SIG-M5 (cell line): ENCODE measurements around the gene ELOVL6.
"Not testable (repeated sequence)": the region's sequence is repeated elsewhere in the genome, so short reads cannot be mapped to it uniquely, and the experiment has no call there.

ENCODE experiments used
- DNase-seq: peaks from one replicate; lab custom pipeline; 2025; lab: John Stamatoyannopoulos, UW

Gene ELOVL6, protein sequence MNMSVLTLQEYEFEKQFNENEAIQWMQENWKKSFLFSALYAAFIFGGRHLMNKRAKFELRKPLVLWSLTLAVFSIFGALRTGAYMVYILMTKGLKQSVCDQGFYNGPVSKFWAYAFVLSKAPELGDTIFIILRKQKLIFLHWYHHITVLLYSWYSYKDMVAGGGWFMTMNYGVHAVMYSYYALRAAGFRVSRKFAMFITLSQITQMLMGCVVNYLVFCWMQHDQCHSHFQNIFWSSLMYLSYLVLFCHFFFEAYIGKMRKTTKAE

DNA sequence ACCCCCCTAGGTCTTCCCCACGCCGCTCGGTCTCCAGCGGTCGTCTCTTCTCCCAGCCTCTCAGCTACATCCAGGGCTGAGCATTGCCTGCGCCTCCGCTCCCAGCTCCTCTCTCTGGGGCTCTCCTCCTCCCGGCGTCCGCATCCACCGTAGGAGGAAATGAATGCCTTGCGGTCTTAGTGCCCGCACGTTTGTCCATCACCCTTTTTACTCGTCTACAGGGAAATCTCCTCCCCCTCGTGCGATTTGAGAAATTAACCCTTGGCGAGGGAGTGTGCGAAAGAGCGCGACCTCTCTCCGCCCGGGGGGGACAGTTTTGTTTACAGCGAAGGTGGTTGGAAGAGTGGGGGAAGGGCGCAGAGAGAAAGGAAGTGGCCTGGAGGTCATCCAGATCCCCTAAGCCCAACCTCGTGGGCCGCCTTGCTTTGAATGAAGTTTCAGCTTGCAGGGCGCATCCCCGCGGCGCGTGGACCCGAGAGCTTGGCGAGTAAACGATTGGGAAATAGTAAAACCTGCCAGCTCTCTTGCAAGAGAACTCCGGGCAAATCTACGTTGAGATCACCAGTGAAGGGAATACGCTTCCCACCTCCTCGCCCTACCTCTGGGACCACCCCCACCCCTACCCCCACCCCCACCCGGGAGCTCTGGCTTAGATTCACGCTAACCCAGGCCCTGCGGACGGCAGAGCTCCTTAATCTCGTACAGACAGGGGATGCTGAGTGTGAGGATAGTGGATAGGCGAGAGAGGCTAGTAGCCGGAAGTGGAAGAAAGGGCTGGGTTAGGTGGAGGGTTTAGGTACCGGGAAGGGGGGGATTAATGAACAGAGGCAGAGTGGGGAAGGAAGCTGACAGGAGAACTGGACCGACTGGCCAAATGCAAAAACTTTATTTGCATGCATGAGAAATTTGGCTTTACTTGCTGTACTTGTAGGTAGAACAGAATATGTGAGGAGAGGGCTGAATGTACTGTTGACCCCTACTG lies at the start of gene ELOVL6:
ELOVL6 (minus strand) TSS at position 181 of the 982 bp plus-strand sequence. CDS start 280 bp downstream, outside the sequence.
- no peak for DNase-seq

DNA sequence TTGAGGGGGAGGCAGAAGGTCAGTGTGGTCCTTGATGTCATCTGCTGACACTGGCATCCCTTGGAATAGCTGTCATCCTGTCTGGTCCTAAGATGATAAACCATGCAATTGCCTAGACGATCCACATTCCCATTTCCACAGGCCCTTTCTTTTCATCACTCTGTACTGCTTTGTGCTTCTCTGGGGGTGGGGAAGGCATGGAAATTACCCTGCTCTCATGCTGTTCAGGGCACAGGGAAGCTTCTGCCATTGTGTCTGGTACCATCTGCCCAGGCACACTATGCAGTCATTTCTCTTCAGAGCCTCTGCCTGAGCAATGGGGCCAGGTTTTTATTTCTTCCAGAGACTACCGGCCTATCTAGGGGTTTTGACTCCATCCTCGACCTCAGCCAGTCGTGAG lies 49.7 kb upstream of the ELOVL6 start:
- no peak for DNase-seq

DNA sequence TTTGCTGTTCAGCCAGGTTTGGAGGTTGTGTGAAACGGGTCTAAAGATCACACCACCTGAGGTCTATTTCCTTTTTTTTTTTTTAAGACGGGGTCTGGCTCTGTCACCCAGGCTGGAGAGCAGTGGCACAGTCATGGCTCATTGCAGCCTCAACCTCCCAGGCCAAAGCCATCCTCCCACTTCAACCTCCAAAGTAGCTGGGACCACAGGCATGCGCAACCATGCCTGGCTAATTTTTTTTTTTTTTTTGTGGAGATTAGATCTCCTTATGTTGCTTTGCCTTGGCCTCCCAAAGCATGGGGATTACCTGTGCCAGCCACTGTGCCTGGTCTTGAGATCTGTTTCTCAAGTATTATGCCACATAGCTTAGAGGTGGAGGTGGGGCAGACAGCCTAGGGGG lies 49.2 kb upstream of the ELOVL6 start:
- no peak for DNase-seq

DNA sequence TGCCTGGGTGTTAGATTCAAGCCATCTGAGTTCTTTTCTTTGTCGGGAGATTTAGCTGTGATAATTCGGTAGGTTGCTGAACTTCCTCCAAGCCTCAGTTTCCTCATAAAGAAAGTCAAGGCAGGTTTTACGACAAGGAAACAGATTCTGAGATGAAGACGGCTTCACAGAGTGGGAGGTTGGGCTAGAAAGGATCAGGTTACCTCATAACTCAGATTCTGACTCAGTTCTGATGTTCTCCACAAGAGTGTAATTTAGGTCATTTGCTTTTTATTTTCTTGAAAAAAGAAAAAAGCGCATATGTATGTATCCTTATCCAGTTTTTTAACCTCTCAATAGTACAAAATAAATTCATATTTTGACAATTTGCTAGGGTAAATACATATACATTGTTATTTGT lies 47.2 kb upstream of the ELOVL6 start:
- no peak for DNase-seq

DNA sequence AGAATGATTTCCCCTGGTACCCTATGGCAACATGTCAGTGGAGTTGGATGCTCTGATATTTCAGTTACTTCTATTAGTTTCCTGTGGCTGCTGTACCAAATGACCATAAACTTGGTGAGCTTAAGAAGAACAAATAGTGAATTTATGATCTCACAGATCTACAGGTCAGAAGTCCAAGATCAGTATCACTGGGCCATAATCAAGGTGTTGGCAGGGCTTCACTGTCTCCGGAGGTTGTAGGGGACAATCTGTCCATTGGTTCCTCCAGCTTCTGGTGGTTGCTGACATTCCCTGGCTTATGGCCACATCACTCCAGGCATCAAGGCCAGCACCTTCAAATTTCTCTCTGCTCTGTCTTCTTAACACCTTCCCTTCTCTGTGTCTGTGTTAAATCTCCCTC lies 37.9 kb upstream of the ELOVL6 start:
- DNase-seq, result no peak

DNA sequence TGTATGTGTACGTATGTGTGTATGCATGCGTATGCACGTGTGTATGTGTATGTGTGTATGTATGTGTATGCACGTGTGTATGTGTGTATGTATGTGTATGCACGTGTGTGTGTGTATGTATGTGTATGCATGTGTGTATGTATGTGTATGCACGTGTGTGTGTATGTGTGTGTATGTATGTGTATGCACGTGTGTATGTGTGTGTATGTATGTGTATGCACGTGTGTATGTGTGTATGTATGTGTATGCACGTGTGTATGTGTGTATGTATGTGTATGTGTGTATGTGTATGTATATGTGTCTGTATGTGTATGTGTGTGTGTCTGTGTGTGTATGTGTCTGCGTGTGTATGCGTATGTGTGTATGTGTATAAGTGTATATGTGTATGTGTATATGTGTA lies 35.2 kb upstream of the ELOVL6 start:
- not testable (repeated sequence) for DNase-seq

DNA sequence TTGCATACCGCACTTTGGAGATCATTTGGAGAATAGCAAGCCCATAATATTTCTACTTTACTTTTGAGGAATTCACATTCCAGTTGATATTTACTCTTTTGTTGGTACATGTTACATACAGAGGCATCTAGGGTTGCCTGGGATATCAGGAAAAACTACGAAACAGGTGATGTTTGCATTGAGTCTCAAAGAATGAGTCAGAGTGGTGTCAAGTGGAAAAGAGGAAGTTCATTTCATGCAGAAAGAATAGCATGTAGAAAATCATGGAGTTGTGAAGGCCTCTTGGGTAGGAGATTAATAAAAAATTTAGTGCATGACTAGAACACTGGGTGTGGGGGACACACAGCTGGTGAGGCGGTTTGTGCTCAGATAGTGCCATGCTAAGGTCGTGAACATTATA lies 33.5 kb upstream of the ELOVL6 start:
- DNase-seq, result no peak

DNA sequence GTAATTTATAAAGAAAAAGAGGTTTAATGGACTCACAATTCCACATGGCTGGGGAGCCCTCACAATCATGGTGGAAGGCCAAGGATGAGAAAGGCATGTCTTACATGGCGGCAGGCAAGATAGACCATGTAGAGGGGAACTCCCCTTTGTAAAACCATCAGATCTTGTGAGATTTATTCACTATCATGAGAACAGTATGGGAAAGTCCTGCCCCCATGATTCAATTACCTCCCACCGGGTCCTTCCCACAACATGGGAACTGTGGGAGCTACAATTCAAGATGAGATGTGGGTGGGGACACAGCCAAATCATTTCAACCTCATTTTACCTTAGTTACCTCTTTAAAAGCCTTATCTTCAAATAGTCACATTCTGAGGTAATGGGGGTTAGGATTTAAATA lies 30.9 kb upstream of the ELOVL6 start:
- no peak for DNase-seq

DNA sequence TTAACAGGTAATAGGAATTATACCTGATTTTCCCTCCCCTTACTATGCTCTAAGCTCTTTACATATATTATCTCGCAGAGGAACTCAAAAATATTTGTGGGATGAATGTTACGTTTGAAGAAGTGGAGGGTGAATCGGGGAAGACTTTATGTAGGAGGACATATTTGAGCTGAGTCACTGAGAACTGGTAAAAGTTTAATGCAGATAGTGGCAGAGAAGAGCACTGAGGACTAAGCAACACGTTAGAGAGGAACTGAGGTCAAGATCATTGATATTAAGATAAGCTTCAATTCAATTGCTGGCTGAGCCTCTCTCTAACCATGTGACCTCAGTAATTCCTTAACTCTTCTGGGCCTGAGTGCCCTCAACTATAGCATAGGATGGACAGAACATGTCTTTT lies 26.4 kb upstream of the ELOVL6 start:
- DNase-seq, result no peak

DNA sequence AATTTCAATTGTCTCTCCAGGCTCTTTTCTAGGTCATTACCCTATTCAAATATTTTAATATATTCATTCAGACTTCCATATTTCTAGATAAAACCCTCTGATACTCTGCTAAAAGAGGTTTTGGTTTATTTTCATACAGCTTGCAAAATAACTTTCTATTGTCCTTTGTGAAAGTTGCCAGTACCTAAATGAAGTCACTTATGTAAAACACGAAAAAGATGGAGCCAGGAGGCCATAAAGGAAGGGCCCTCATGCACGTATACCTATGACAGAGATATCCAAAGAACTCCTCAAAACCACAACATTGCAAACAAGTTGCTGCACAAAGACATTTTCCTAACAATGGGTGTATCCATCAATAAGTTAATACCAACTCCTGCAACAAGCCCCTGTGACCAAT lies 25.7 kb upstream of the ELOVL6 start:
- DNase-seq, result no peak

DNA sequence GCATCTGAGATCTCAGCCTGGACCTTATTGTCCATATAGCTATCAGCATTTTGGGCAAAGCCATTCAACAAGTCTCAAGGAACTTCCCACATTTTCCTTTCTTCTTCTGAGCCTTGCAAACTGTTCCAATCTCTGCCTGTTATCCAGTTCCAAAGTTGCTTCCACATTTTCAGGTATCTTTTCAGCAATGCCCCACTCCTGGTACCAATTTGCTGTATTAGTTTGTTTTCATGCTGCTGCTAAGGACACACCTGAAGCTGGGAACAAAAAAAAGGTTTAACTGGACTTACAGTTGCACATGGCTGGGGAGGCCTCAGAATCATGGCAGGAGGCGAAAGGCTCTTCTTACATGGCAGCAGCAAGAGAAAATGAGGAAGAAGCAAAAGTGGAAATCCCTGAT lies 20.5 kb upstream of the ELOVL6 start:
- not testable (repeated sequence) for DNase-seq

DNA sequence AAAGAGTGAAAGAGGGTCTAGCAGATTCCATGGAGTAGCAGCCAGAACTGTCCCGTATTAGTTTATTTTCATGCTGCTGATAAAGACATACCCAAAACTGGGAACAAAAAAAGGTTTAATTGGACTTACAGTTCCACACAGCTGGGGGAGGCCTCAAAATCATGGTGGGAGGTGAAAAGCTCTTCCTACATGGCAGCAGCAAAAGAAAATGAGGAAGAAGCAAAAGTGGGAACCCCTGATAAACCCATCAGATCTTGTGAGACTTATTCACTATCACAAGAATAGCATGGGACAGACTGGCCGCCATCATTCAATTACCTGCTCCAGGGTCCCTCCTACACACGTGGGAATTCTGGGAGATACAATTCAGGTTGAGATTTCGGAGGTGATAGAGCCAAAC lies 18.8 kb upstream of the ELOVL6 start:
- not testable (repeated sequence) for DNase-seq

DNA sequence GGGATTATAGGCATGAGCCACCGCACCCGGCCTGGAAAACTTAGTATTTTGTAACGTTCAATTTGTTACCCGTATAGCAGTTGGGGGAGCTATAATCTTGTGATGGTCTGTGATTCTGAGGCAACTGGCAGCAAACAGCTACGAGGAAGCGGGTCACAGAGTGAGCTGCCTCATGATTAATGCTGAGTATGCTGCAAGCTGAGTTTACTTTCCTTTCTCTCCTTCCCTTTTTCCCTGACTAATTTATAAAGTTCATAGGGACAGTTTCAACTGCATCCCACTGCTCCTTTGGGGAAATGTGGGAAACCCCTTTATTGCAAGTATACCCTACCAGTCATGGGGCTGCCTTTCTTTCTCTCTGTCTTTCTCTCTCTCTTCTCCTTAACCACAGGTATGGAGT lies 17.7 kb upstream of the ELOVL6 start:
- DNase-seq, result no peak

DNA sequence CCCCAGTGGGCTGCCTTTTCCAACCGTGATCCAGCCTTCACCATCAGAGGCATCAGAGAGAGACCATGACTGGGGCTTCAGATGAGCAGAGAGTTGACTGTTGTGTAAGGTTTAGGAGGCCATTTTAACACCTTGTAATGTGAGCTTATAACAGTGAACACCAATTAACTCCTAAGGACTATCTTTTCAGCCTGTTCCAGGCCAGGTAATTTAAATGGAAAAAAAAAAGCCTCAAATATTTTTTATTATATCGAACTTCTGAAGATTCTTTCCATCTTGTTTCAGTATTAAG lies 13.3 kb upstream of the ELOVL6 start:
- DNase-seq, result no peak

DNA sequence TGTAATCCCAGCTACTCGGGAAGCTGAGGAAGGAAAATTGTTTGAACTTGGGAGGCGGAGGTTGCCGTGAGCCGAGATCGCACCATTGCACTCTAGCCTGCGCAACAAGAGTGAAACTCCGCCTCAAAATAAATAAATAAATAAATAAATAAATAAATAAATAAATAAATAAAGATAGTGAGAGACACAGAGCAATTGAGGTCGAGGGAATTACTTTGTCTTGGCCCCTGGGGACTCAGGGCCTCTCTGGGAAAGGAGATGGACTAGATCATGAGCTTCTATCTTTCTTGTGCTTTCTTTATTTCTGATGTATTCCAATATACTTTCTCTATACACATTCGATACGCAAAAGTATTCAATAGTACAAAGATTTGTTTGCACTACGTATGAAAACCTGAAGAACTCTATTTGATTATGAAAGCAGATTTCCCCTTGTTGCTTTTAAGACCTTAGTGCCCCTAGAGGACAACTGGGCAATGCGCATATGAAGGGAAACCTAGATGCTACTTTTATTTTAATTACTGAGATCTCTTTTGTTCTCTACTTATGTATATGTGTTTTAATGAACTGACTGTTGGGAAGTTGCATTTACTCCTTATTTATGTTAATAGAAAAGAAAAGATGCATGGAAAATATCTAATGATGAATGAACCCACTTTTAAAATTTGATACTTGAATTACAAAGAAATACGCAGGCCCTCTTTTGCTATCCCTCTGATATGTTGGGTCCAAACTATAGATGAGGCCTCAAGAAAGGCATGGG lies 12.8 kb upstream of the ELOVL6 start:
- no peak for DNase-seq

DNA sequence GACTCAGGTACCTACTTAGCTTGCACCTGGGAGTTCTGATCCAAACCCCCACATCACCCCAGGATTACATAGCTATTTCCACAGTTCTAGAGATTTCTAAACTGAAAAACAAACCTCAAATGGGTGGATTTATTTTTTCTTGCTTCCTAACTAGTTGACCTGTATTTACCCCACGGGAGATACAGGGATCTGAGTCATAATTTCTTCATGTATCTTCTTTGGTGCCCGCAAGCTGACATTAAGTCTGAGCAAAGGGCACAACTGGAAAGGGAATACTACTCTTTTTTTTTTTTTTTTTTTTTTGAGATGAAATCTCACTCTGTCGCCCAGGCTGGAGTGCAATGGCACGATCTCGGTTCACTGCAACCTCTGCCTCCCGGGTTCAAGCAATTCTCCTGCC lies 10.0 kb upstream of the ELOVL6 start:
- no peak for DNase-seq

DNA sequence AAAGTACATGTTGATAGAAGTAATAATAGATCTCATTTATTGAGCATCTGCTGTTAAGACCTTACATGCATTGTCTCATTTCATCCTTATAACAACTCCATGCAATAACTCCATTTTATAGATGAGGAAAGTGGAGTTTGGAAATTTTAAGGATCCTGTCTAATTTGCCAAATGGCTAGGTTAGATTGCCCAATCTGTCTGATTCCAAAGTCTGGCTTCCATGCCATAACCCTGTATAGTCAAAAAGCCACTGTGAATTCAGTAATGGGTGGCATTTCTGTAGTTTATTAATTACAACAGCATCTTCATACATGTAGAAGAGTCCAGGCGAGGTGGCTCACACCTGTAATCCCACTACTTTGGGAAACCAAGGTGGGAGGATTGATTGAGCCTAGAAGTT lies 8.8 kb upstream of the ELOVL6 start:
- DNase-seq, result no peak

DNA sequence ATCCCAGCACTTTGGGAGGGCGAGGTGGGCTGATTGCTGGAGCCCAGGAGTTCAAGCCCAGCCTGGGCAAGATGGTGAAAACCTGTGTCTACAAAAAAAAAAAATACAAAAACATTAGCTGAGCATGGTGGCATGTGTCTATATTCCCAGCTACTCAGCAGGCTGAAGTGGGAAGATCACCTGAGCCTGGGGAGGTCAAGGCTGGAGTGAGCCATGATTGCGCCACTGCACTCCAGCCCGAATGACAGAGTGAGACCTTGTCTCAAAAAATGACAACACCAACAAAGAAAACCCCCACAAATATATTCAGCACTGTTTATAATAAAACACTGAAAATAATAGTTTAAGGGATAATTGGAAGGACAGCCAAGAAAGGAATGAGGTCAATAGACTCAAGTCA lies 3.6 kb upstream of the ELOVL6 start:
- no peak for DNase-seq

DNA sequence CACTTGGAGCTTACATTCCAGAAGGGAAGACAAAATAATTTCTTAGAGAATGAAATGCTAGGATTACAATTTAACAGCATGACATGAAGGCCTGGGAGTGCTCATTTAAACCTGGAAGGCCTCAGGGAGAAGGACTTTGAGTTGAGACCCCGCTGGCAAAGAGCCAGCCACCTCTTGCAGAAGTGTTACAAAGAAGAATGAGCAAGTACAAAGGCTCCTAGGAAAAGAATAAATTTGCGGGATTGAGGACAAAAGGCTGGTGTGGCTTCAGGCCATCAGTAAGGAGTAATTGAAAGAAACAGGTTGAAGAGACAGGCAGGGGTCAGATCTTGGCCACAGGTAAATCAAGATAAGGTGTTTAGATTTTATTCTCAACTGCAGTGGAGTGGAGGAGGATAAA lies 3.1 kb upstream of the ELOVL6 start:
- DNase-seq, result no peak

DNA sequence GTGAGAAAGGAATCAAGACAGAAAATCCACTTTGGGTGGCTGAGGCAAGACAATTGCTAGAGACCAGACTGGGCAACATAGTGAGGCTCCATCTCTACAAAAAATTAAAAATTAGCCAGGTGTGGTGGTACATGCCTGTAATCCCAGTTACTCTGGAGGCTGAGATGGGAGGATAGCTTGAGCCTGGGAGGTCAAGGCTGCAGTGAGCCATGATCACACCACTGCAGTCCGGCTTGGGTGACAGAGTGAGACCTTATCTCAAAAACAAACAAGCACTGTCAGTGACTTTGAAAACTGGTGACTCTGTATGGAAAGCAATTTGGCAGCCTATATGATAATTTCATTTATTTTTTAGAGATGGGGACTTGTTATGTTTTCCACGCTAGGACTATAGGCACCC lies 2.3 kb upstream of the ELOVL6 start:
- no peak for DNase-seq

DNA sequence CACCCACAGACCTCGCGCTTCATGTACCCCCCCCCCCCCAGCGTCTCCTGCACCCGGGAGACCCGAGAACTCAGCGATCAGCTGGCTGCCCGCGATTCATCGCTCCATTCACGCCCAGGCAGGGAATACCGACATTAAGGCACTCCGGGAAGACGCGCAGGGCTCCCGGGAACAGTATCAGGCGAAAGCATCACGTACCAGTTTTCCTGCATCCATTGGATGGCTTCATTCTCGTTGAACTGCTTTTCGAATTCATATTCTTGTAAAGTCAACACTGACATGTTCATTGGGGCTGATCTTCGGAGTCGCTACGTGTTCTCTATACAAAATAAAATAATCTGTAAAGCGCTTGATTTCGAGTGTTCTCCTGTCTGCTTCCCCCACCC lies 373 bp downstream of the ELOVL6 start:
- no peak for DNase-seq

DNA sequence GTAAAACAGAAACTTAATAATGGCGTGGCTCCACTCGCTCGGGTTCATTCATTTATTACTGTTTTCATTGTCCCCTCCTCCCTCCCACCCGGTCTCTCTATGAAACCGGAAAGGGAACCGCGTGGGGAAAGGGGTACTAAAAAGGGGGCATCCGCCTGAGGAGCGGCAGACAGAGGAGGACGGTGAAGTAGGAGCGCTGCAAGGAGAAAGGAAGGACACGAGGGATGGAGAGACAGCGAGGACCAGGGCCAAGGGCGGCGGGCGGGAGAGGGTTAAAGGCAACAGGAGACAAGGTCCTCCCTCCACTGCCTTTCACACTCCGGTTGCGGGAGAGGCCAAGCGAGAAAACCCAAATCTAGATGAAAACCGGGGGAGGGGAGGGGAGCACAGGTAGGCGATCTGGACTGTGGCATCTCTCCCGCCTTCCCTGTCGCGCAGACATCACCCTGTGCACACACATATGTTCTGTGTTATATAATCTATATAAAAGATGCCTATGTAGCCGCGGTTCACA lies 829 bp downstream of the ELOVL6 start:
- no peak for DNase-seq
